RPMI7951 (cell line): ENCODE data around the gene ASB6. TPM values are rescaled to one million over a fixed set of nuclear protein-coding genes. Genes with fewer than 3 reads are reported as not detected.

Experiments used
- DNase-seq: peaks from one replicate; pipeline ENCODE4 v3.0.0-alpha.2; 2012; ENCODE audit warnings: low read depth
- total RNA-seq: library from RNA; depleted of rRNA; stranded (reverse); fragments of >200 nt; shearing (Covaris generic); gene quantifications from 2 replicates; pipeline ENCODE4 v1.2.3, GENCODE V29; 2014

ASB6 gene
- total RNA-seq, 1 experiment from 2014 or later, result 10.3 TPM

DNA sequence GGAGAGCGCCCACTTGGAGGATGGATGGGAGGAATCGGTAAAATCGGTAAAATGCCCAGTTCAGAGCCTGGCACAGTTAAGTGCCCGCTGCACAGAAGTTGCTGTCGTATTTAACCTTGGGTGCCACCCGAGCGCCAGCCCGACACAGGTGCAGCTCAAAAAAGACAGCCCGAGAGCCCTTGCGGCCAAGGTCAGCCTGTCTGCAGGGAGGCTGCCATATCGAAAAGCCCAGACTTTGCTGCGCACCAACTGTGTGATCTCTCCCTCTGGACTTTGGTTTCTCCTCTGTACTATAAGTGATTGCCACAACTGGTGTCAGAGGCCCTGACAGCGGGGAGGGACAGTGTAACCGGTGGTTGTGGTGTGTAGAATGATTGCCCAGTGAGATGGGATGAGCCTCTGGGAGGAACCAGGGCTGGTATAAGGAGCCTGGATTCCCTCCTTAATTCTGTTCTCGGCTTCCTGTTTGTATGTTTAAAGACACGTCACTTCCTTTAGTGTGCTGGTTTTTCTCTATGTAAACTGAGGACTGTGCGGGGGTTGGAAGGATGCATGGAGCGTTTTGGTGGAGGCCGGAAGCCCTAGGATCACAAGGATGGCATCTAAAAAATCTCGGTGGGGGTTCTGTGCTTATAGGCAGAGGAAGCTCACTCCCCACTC, 15.2 kb downstream of the ASB6 start:
- peak; percentile 42 for DNase-seq

GRCh38 chr9:129626079-129626624, 15.8 kb downstream of the ASB6 start, which contains the start of gene NTMT1:
NTMT1 (plus strand) TSS chr9:129626163; CDS start chr9:129632704, 6,541 bp downstream.
- peak; percentile 75 for DNase-seq

GRCh38 chr9:129624947-129625346, 17.0 kb downstream of the ASB6 start:
- peak; percentile 43 for DNase-seq

DNA sequence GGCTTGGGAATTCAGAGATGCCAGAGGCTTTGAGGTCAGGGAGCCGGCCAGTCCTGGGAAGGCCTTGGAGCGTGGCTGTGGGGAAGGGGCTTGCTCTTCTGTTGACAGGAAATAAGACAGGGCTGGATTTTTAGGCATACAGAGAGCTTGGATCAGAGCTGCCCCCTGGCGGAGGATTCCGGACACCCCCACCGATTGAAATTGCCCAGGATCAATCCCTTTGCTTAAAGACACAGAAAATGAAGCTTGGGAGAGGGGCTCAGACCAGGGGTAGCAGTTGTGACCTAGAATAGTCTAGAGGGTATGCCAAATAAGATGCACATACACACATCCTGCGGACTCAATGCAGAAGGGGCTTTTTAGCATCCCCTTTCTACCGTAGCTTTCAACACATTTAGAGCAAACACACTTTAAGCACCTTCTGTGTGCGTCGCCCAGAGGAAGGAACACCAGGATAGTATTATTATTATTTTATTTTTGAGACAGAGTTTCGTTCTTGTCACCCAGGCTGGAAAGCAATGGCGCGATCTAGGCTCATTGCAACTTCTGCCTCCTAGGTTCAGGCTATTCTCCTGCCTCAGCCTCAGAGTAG, 17.7 kb downstream of the ASB6 start:
- peak; percentile 46 for DNase-seq

- DNase-seq, result no peak
Observed at GRCh38 chr9:129623331-129623730, 18.6 kb downstream of the ASB6 start.

- no peak for DNase-seq
Observed at GRCh38 chr9:129620669-129621295, 21.2 kb downstream of the ASB6 start, which contains the start of gene C9orf50. C9orf50 (minus strand) TSS chr9:129621101; CDS start chr9:129620574, 527 bp downstream.

- peak; percentile 44 for DNase-seq
Observed at GRCh38 chr9:129619787-129620668, 21.9 kb downstream of the ASB6 start.

DNA sequence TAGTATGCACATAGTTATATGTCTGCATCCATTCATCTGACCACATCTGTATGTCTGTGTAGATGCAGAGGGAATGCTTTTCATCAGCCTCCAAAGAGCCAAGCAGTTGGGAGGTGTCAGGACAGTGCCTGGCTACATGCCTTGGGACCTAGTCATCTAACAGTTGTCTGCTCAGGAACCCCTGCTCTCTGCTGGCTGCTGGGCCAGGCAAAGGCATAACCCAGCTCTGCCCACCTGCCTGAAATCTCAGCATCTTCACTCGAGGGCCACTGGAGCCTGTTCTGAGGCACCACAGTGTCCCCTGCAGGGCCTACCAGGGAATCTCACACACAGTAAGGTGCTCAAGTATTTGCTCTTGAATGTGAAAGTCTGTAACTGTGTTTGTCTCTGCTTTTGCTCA, 24.8 kb downstream of the ASB6 start:
- DNase-seq, result peak; percentile 62

GRCh38 chr9:129615407-129616285, 26.3 kb downstream of the ASB6 start:
- no peak for DNase-seq

GRCh38 chr9:129614932-129615331, 27.0 kb downstream of the ASB6 start:
- DNase-seq, result no peak

GRCh38 chr9:129613520-129614175, 28.3 kb downstream of the ASB6 start:
- DNase-seq, result no peak

- no peak for DNase-seq
Observed at GRCh38 chr9:129612815-129613519, 29.0 kb downstream of the ASB6 start.

DNA sequence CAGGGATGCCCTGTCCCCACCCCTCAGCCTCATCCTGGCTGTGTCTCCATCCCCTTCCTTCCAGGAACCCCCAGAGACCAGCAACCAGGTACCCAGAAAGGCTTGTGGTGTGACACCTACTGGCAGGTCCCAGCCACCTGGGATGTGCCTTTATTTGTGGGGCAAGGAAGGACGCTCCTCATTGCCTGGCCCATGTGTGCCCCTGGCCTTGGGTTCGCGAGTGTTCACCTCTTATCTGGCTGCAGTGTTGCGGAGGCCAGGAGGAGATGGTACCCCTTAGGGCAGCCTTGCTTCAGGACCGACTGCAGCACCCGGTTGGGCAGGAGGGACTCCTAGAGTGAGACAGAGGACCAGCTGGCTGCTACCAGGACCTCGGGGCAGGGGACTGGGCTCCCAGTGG, 29.8 kb downstream of the ASB6 start:
- DNase-seq, result no peak

- no peak for DNase-seq
Observed at GRCh38 chr9:129611307-129611800, 30.6 kb downstream of the ASB6 start.

- peak; percentile 63 for DNase-seq
Observed at GRCh38 chr9:129610473-129611306, 31.3 kb downstream of the ASB6 start.

DNA sequence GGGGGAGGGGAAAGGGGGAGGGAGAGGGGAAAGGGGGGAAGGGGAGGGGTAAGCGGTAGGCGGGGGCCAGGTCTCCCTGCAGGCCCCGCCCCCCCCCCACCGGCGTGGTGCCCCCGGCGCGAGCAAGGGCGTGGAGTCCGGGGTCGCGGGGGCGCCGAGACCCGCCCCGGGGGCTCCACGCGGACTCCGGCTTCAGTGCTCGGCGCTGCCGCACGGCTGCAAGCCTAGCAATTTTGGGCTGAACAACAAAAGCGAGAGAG, 31.8 kb downstream of the ASB6 start:
- no peak for DNase-seq

DNA sequence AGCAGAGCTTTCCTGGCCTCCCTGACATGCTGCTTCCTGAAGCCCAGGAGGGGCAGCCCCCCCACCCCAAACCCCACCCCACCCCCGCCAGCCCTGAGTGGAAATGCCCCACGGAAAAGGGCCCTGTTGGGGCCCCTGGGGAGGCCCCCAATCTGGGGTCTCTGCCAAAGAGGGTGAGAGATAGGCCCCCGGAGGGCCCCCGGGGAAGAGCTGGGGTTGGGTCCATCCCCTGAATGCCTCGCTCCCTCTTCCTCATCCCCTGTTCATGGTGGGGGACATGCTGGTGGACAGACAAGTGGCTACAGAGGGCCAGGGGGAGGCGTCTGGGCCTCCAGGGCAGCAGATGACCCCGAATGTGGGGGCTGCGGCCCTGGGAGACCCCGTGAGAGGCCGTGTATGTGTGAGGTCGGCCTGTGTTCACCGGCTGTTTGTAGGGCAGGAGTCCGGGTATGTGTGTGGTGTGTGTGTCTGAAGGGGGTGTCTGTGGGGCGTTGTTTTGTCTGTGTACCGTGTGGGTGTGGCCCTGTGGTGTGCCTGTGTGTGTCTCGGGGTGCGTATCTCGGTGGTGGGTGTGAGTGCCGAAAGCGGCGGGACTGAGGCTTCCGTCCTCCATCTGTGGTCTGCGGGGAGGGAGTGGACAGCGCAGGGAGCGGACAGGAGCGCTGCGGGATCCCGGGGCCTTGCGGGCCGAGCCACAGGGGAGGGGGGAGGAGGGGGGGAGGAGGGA, 32.3 kb downstream of the ASB6 start:
- peak; percentile 55 for DNase-seq
